Fibroblast of the conjunctiva (primary cell): ENCODE measurements around the gene GPER1.
"Not testable (repeated sequence)": the region's sequence is repeated elsewhere in the genome, so short reads cannot be mapped to it uniquely, and the experiment has no call there.

Source experiments
- DNase-seq: peaks from one replicate; pipeline ENCODE4 v3.0.0-alpha.2; 2010; ENCODE audit warnings: low read depth

The GPER1 gene

GRCh38 chr7:1121476-1121875, 33.6 kb downstream of the GPER1 start:
- DNase-seq: no peak

- DNase-seq: no peak
Measured at GRCh38 chr7:1121886-1122831, 34.2 kb downstream of the GPER1 start.

GRCh38 chr7:1122832-1123501, 35.1 kb downstream of the GPER1 start:
- no peak for DNase-seq

GRCh38 chr7:1123715-1124114, 35.8 kb downstream of the GPER1 start:
- DNase-seq: peak; percentile 34

GRCh38 chr7:1124164-1124563, 36.3 kb downstream of the GPER1 start:
- no peak for DNase-seq

- no peak for DNase-seq
Measured at GRCh38 chr7:1124816-1125602, 37.1 kb downstream of the GPER1 start.

- no peak for DNase-seq
Measured at GRCh38 chr7:1125603-1125969, 37.7 kb downstream of the GPER1 start.

- DNase-seq: no peak
Measured at GRCh38 chr7:1127001-1127400, 39.1 kb downstream of the GPER1 start.

- no peak for DNase-seq
Measured at GRCh38 chr7:1129431-1129830, 41.5 kb downstream of the GPER1 start.

- no peak for DNase-seq
Measured at GRCh38 chr7:1130021-1130990, 42.4 kb downstream of the GPER1 start.

- DNase-seq: no peak
Measured at GRCh38 chr7:1131471-1132265, 43.8 kb downstream of the GPER1 start.

- DNase-seq: no peak
Measured at GRCh38 chr7:1134951-1135350, 47.0 kb downstream of the GPER1 start.

- no peak for DNase-seq
Measured at GRCh38 chr7:1136841-1137516, 49.1 kb downstream of the GPER1 start.

GRCh38 chr7:1137517-1138167, 49.7 kb downstream of the GPER1 start:
- no peak for DNase-seq

- no peak for DNase-seq
Measured at GRCh38 chr7:1140476-1141104, 52.7 kb downstream of the GPER1 start.

- no peak for DNase-seq
Measured at GRCh38 chr7:1141651-1142050, 53.7 kb downstream of the GPER1 start.

- DNase-seq: peak; percentile 38
Measured at GRCh38 chr7:1142051-1142635, 54.2 kb downstream of the GPER1 start.

GRCh38 chr7:1143031-1143430, 55.1 kb downstream of the GPER1 start:
- DNase-seq: not testable (repeated sequence)
